SKM-1 treated with dmso at 0.1 percent for 144 hours (cell line): Measurements from ENCODE around the gene ABLIM2.
A peak's percentile ranks its signal among the peaks of the same experiment; 100 is the strongest.

Experiments
- DNase-seq: peaks from one replicate; lab custom pipeline; 2025; ENCODE audit not compliant: unreplicated experiment; lab: John Stamatoyannopoulos, UW

Gene ABLIM2

DNA sequence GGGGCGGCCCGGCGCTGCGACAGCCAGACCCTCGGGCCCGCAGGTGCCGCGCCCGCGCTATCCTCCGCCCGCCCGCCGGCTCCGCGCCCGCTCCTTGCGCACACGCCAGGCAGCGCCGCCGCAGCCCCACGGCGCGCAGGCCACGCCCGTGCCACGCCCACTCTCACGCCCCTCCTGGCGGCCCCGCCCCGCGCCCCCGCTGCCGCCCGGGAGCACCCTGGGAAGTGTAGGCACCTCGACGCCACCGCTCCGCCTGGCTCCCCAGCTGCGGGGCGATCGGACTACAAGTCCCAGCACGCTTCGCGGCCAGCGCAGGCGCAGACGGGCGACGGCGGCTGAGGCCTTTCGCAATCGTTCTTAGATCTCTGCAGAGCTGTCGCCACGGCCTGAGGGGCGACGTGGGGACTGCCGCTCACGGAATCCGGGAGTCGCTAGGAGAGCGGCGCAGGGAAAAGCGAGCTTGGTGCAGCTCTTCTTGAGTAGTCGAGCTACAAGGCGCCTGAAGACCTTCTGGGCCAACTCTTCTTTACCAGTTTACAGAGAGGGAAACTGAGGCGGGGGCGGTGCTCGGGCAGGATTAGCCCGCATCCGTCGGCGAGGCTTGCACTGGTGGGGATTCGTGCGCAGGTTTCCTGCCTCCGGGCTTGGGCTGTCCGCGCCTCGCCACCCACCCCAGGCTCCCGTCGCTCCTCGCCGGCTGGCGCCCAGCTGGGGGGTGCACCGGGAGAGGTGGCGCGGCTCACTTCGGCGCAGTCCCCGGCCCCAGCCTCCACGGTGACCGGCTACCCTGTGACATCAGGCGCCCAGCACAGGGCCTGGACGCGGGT is at the start of gene ABLIM2:
ABLIM2 (minus strand) TSS at position 104 of the 827 bp plus-strand sequence. CDS start 124 bp downstream, outside the sequence.
- peak; percentile 99 for DNase-seq

- DNase-seq = peak; percentile 84
These were observed 48.7 kb upstream of the ABLIM2 start for GRCh38 chr4:8207314-8207713.

GRCh38 chr4:8205749-8206611 is 47.4 kb upstream of the ABLIM2 start:
- peak; percentile 61 for DNase-seq

- peak; percentile 19 for DNase-seq
These were observed 46.7 kb upstream of the ABLIM2 start for GRCh38 chr4:8205241-8205707.

GRCh38 chr4:8204576-8205227 is 46.1 kb upstream of the ABLIM2 start:
- DNase-seq = no peak

DNA sequence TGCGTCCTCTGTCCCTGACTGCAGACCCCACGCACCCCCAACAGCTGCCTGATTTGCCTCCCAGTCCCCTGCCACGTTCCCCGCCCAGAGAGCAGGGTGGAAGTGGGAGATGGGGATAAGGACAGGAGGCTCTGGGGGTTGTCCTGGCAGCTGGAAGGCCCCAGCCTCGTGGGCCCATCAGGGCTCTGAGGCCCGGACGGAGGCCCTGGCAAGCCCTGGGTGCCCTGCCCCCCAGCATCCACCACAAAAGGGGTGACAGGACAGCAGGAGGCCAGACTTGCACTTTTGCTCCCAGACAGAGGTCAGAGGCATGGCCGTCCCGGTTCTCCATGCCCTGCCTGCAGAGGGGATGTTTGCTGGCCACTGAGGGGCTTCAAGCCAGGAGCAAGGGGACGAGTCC is 45.2 kb upstream of the ABLIM2 start:
- no peak for DNase-seq

DNA sequence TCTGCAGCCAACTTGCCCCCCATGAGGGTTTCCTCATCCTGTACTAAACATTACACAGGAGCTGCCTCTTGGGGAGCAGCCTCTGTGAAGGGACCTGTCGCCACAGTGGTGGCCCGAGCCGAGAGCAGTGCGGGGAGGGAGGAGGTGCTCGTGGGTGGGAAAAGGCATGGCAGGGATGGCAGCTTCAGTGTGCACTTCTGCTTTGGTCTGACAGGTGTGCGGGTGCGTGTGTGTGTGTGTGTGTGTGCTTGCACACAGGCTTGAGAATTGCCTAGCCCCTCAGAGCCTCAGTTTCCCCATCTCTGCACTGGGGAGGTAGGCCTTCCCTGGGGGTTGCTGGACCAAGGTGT is 44.4 kb upstream of the ABLIM2 start:
- DNase-seq = no peak

DNA sequence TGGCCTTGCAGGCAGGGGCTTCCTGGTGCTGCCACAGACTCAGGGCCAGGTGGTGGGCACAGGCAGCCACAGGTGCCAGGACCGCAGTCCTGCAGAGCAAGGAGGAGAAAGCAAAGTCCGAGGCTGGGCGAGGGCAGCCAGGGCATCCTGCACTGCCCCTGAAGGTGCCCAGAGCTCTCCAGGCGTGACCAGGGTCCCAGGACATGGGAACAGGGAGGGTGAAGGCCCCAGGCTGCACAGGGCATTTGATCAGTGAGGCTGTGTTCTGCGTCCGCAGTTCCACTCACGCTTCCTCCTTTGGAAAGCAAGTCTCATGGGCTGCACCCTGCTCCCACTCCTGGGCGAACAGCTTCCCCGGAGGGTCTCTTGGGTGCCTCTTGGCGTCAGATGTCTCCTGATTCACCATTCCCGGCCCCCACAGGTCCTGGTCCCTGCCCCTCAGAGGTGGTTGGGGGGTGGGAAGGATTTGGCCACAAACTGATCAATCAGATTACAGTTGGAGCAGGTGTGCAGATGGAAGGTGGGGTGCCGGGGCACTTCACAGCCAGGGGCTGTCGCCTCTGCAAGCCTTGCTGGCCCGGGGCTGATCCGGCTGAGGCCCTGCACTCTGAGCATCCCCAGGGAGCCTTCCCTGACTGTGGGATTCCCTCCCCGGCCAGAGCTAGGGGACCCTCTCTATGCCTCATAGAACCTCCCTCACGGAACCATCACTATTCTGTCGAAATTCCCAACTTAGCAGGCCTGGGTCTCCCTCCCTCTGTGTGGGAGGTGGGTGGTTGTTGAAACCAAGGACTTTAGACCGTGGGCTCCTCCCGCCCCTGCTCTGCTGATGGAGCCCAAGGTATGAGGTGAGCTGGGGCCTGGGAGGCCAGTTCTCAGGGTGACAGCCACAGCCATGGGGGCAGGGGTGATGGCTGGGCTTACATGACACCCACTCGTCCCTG is 43.8 kb upstream of the ABLIM2 start:
- DNase-seq = no peak

GRCh38 chr4:8201321-8201781 is 42.7 kb upstream of the ABLIM2 start:
- peak; percentile 58 for DNase-seq

GRCh38 chr4:8200302-8200975 is 41.8 kb upstream of the ABLIM2 start:
- peak; percentile 56 for DNase-seq

DNA sequence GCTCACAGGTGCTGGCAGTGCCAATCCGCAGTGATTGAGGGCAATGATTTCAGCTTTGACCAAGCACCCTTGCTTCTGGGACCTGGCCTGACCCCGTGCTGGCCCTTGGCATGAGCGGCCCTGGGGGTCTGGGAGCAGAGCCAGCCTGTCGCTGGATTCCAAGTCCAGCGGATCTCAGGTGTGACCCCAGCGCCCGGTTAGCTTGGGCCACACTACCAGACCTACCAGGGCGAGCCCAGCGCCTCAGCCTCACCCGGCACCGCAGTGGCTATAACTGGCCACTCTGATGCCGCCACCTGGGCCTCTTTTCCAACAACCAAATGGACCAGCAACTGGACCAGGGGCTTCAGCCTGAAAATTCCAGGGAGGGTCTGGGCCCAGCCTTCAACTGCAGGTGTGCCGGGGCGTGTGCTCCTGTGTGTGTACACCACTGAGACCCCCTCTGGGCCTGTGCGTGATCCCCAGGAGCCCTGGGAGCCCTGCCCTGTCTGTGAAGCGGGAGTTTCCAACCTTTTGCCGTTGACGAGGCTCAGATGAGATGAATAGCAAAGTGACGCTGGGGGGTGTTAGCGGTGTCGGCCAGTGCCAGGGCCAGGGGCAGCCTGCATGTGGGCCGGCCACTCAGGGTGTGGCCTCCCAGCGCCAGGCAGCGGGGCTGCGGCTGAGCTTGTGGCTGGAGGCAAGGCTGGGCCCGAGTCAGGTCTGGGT is 41.1 kb upstream of the ABLIM2 start:
- no peak for DNase-seq

DNA sequence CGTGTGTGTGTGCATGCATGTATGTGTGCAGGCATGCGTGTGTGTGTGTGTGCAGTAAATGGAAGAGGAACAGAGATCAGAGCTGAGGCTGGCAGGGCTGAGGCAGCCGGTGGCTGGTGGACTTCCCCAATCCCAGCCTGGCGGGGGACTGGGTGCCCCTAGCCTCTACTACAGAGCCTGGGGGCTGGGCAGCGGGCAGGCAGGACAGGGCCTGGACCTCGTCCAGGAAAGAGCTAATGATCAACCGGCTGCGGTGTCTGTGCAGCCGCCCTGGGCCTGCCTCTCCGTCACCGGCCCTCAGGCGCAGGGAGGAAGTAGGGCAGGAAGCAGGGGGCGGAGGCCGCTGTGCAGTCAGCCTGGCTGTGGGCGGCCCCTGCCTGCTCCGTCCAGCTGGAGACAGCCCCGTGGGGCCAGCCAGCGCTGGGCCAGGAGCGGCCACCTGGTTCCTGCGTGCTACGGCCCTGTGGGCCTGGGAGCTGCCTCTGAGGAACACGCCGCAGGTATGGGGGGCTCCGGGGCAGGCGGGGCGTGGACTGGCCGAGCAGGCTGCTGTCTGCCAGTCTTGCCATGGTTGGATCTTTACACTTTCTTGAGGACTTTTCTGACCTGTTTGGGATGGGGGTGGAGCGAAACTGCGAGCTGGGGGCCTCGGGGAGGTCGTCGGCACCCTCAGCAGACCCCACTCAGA is 40.4 kb upstream of the ABLIM2 start, which contains the start of gene SH3TC1:
SH3TC1 (plus strand) TSS at position 385 of the 688 bp plus-strand sequence. CDS start 5,905 bp downstream, outside the sequence.
- DNase-seq = peak; percentile 96

DNA sequence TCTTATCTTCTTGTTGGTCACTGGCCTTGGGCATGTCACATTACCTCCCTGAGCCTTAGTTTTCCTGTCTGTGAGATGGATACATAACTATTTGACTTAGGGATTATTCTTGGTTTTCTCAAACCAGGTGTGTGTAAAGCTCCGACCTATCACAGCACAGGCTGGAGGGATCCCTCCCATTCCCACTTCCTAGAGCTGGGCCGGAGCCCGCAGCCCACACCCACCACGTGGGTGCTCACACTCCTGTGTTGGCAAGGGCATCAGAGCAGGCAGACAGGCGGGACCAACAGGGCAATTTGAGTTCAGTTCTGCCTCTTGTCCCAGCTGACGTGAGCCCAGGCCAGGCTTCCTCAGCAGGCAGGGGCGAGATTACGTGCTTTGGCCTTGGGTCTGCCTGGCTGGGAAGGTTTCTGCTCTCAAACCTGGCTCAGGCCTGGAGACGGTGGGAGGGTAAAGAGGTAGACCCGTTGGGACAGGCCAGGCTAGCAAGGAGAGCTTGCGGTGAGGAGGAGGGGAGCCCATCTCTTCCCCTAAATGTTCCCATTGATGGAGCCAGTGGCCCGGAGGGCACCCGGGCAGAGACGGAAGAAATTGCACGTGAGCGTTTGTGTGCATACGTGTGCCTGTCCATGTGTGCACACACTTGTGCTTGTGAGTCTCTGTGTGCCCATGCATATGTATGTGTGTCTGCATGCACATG is 39.7 kb upstream of the ABLIM2 start:
- DNase-seq = no peak

DNA sequence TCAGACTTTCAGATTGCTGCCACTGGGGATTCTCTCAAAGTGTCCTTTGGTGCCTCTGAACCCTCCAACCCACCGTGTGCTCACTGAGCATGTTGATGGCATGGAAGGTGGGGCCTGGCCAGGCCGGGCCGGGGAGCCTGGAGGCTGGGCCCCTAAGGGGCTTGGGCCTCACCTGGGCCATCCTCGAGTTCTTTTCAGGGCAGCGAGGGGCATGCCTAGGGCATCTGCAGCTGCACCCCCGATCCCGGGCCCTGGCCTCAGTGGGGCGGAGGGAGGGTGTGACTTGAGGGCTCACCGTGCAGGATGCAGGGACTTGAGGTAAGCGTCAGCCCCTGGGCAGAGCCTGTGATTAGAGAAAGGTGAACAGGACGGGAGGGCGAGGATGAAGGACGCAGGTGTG is 38.9 kb upstream of the ABLIM2 start:
- DNase-seq = no peak

- DNase-seq = no peak
These were observed 37.3 kb upstream of the ABLIM2 start for GRCh38 chr4:8195841-8196458.

GRCh38 chr4:8195431-8195830 is 36.8 kb upstream of the ABLIM2 start:
- DNase-seq = no peak
